KMS-11 (cell line): Measurements from ENCODE around the gene PRKG1.

Source experiments
- H2AFZ ChIP-seq: fragments of 200-600 bp; sonication (generic); 2 replicates; pipeline ENCODE4 v1.6.1; 2016; ENCODE audit warnings: antibody characterized with exemption, mixed run types, low read depth
- H3K27ac ChIP-seq: fragments of 200-600 bp; sonication (generic); 2 replicates; pipeline ENCODE4 v1.6.1; 2016; ENCODE audit warnings: mild to moderate bottlenecking, mixed run types
- H3K27me3 ChIP-seq: fragments of 200-600 bp; sonication (generic); 2 replicates; pipeline ENCODE4 v1.6.1; 2017; ENCODE audit warnings: mild to moderate bottlenecking, low read depth, mixed run types, moderate library complexity; ENCODE audit not compliant: insufficient read depth
- H3K36me3 ChIP-seq: fragments of 200-600 bp; sonication (generic); 2 replicates; pipeline ENCODE4 v1.6.1; 2017; ENCODE audit warnings: mild to moderate bottlenecking, mixed run types; ENCODE audit not compliant: insufficient read depth
- H3K4me1 ChIP-seq: fragments of 200-600 bp; sonication (generic); 2 replicates; pipeline ENCODE4 v1.6.1; 2016; ENCODE audit warnings: mild to moderate bottlenecking, low read depth, mixed run types; ENCODE audit not compliant: poor library complexity, severe bottlenecking
- H3K4me2 ChIP-seq: fragments of 200-600 bp; sonication (generic); 2 replicates; pipeline ENCODE4 v1.7.0; 2016; ENCODE audit warnings: mild to moderate bottlenecking, mixed run types
- H3K4me3 ChIP-seq: fragments of 200-600 bp; sonication (generic); IDR thresholded peaks from 2 replicates; pipeline ENCODE4 v1.6.1; 2017; ENCODE audit warnings: low read depth, low read length, mixed read lengths; ENCODE audit not compliant: insufficient read depth
- H3K79me2 ChIP-seq: fragments of 200-600 bp; sonication (generic); 2 replicates; pipeline ENCODE4 v1.6.1; 2016; ENCODE audit warnings: low read depth, mixed run types; ENCODE audit not compliant: insufficient read depth
- H3K9ac ChIP-seq: fragments of 200-600 bp; sonication (generic); 2 replicates; pipeline ENCODE4 v1.6.1; 2016; ENCODE audit warnings: mild to moderate bottlenecking, mixed run types
- H4K20me1 ChIP-seq: fragments of 200-600 bp; sonication (generic); 2 replicates; pipeline ENCODE4 v1.6.1; 2016; ENCODE audit warnings: mild to moderate bottlenecking, mixed run types; ENCODE audit not compliant: insufficient read depth
- CTCF ChIP-seq: fragments of 200-600 bp; sonication (generic); conservative IDR thresholded peaks from 2 replicates; pipeline ENCODE4 v1.6.1; 2017; ENCODE audit warnings: low read depth, mild to moderate bottlenecking, antibody characterized with exemption, low read length, moderate library complexity, mixed read lengths

PRKG1 gene

GRCh38 chr10:51583976-51584375 is 509.7 kb downstream of the PRKG1 start:
- H3K4me3 ChIP-seq: no peak overlapping the region
- no peak overlapping the region for H3K9ac ChIP-seq
- no peak overlapping the region for H3K27ac ChIP-seq
- no peaks in the 10 kb centered on the region for H4K20me1 ChIP-seq
- no peaks in the 10 kb centered on the region for H3K79me2 ChIP-seq
- H3K36me3 ChIP-seq: no peaks in the 10 kb centered on the region
- no peaks in the 10 kb centered on the region for H3K4me1 ChIP-seq
- H2AFZ ChIP-seq: no peak overlapping the region
- no peak for TF ChIP-seq CTCF
- H3K4me2 ChIP-seq: no peak overlapping the region
- H3K27me3 ChIP-seq: no peaks in the 10 kb centered on the region

- no peaks in the 10 kb centered on the region for H4K20me1 ChIP-seq
- no peak for TF ChIP-seq CTCF
- H3K27ac ChIP-seq: no peak overlapping the region
Measured at GRCh38 chr10:51585742-51586141, 511.5 kb downstream of the PRKG1 start.

DNA sequence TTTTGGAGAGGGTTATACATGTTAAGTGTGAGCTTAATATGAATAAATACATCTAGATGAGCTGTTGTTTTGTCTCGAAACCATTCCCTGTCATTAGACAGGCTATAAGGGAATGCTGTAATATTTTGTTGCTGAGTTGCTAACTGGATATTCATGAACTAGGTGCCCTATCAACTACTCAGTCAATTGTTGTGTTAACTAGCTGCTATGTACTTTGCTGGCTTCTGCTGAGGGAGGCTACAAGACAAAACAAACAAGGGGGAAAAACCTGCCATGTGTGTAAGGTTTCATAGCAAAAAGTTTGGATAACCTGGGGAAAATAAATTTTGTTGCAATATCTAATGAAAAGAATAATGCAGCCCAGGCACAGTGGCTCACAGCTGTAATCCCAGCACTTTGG is 514.7 kb downstream of the PRKG1 start:
- Histone ChIP-seq H2AFZ (no peak overlapping the region), H3K27me3 (no peaks in the 10 kb centered on the region), H3K79me2 (no peaks in the 10 kb centered on the region), H3K36me3 (no peaks in the 10 kb centered on the region), H3K9ac (no peak overlapping the region), H3K4me2 (no peak overlapping the region), H3K4me3 (no peak overlapping the region), H3K27ac (no peak overlapping the region), H3K4me1 (no peaks in the 10 kb centered on the region), H4K20me1 (no peaks in the 10 kb centered on the region)
- TF ChIP-seq CTCF: no peak

More at GRCh38 chr10:51585742-51586141, 511.5 kb downstream of the PRKG1 start:
- Histone ChIP-seq H2AFZ (no peak overlapping the region), H3K79me2 (no peaks in the 10 kb centered on the region), H3K4me3 (no peak overlapping the region), H3K27me3 (no peaks in the 10 kb centered on the region), H3K4me2 (no peak overlapping the region), H3K9ac (no peak overlapping the region), H3K4me1 (no peaks in the 10 kb centered on the region), H3K36me3 (no peaks in the 10 kb centered on the region)

GRCh38 chr10:51590818-51591217 is 516.5 kb downstream of the PRKG1 start:
- no peak for TF ChIP-seq CTCF
- no peaks in the 10 kb centered on the region for H4K20me1 ChIP-seq
- H3K4me1 ChIP-seq: no peaks in the 10 kb centered on the region
- H2AFZ ChIP-seq: no peak overlapping the region
- H3K36me3 ChIP-seq: no peaks in the 10 kb centered on the region
- H3K4me3 ChIP-seq: no peak overlapping the region
- no peak overlapping the region for H3K27ac ChIP-seq
- H3K9ac ChIP-seq: no peak overlapping the region
- H3K4me2 ChIP-seq: no peak overlapping the region
- H3K27me3 ChIP-seq: no peaks in the 10 kb centered on the region
- no peaks in the 10 kb centered on the region for H3K79me2 ChIP-seq
